NCI-H446 treated with DMSO at 0.1 percent for 48 hours (cell line): ENCODE measurements around the gene MUC5B.
"Not testable (repeated sequence)": the region's sequence is repeated elsewhere in the genome, so short reads cannot be mapped to it uniquely, and the experiment has no call there.

Experiments
- DNase-seq: peaks from one replicate; lab custom pipeline; 2025; lab: John Stamatoyannopoulos, UW

The MUC5B gene

GRCh38 chr11:1202154-1202775, 20.6 kb upstream of the MUC5B start:
- DNase-seq, result no peak

DNA sequence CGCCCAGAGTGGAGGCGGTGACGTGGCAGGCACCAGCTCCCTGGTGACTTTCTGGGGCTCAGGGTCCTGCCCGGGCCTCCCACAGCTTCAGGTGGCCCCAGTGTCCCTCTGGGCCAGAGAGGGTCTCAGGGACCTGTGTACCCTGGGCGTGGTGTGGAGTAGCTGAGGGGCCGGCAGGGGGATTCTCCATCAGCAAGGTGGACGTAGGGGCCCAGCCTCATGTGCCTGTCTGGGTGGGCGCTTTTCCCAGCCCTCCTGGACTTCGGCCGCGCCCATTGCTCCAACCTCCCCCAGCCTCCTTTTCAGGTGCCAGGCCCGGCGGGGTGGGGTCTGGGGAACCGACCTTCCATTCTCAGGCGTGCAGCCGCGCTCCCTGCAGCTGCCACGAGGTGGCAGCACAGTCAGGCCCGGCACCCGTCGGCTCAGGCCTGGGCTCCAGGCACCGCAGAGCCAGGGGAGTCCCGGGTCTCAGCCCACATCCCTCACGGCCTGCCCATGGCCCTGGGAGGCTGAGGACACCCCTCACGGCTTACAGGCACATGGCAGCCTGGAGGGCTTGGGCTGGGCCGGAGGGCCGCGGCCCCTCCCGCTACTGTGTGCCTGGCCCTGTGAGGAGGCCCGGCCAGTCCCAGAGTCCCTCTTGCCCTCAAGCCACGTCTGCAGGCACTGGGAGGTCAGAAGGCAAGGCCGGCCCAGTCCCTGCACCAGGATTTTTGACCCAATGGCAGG, 19.9 kb upstream of the MUC5B start:
- no peak for DNase-seq

GRCh38 chr11:1203505-1204271, 19.2 kb upstream of the MUC5B start:
- DNase-seq, result no peak

DNA sequence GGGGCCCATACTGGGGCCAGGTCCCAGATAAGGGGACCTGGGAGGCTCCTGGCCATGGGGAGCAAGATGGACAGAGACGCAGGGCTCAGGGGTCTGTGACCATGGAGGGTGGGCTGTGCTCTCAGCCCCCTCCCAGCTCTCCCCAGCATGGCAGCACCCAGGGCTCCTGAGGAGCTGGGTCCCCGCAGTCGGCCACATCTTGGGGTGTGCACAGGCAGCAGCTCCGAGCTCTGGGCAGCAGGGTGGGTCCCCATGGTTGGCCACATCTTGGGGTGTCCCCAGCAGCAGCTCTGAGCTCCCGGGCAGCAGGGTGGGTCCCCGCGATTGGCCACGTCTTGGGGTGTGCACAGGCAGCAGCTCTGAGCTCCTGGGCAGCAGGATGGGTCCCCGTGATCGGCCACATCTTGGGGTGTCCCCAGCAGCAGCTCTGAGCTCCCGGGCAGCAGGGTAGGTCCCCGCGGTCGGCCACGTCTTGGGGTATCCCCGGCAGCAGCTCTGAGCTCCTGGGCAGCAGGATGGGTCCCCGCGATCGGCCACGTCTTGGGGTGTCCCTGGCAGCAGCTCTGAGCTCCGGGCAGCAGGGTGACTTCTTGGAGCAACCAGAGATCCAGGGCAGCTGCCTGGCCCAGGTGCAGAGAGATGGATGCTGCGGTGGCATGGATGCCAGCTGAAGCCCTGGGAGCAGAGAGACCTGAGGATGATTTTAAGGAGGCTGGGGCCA, 18.3 kb upstream of the MUC5B start:
- DNase-seq, result no peak

GRCh38 chr11:1205121-1205986, 17.5 kb upstream of the MUC5B start:
- DNase-seq, result no peak

GRCh38 chr11:1205987-1206331, 16.9 kb upstream of the MUC5B start:
- DNase-seq, result no peak

- no peak for DNase-seq
These were observed 16.2 kb upstream of the MUC5B start for GRCh38 chr11:1206391-1207271.

DNA sequence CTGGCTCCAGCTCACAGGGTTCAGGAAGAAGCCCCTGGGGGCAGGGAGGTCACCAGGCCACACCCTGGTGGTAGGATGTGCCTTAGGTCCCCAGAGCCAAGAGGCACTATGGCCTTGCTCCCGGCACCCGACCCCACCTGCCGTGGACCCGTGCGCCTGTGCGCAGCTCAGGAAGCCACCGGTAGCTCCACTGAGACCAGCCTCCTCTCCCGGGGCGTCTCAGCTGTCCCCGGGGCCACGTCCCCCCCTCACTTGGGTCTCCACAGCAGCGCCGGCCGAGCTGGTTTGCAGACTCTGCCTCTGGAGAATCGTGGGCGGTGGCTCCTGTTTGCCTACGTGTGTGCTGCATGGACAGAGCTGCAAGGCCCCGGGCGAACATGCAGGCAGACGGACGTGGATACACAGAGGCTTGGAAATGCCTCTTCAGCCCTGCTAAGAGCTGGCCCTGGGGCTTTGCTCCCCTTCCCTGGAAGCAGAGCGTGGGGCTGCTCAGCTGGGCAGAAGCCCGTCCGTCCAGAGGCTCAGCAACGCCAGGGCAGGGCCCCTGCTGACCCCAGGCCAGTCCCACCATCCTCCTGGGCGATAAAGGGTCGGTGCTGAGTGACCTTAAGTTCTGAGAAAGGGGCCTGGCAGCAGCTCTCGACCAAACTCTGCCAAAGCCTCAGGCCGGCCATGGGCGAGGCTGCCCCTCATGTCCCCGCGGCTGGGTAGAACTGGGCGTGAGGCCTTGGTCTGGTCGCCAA, 15.3 kb upstream of the MUC5B start:
- no peak for DNase-seq

DNA sequence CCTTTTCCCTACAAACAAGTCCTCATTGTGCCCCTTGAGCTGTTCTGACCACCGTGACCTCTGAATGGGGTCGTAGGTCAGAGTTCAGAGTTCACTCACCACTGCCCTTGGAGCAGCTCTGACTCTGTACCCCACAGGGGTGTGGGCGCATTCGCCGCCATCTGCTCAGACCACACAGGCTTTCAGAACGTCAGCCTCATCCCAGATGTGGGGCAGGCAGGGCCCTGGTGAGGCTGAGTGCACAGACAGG, 14.8 kb upstream of the MUC5B start:
- no peak for DNase-seq

DNA sequence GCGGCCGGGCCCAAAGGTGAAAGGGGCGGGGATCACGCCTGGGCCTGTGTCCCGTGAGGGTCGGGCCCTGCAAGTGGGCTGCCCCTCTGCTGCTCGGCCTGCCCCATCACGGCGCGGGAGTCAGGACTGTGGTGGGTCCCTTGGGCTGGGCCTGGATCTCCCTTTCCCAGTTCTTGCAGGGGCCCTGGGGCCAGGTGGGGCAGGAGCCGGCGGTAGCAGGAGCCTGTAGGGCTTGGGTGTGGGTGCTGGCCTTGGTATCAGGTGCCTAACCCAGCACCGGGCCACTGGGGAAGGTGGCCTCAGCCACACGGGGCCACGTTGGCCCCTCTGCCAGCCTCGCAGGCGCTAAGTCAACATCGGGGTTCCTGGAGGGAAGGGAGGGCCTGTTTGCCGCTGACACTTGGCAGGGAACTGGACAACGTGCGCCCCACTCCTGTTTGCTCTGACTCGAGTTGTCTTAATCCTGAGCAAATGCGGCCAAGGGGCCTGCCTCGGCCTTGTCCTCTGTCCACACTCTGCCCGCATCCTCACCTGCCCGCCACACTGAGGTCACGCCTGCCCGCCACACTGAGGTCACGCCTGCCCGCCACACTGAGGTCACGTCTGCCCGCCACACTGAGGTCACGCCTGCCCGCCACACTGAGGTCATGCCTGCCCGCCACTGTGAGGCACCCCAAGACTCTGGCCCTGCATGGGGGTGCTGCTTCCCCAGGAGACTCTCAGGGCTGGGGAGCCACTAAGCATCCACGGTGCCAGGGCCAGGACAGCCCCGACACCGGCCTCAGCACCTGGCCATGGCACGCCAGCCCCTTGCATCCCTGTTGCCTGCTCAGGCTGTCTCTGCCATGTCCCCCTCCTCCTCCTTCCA, 14.2 kb upstream of the MUC5B start:
- DNase-seq, result no peak

DNA sequence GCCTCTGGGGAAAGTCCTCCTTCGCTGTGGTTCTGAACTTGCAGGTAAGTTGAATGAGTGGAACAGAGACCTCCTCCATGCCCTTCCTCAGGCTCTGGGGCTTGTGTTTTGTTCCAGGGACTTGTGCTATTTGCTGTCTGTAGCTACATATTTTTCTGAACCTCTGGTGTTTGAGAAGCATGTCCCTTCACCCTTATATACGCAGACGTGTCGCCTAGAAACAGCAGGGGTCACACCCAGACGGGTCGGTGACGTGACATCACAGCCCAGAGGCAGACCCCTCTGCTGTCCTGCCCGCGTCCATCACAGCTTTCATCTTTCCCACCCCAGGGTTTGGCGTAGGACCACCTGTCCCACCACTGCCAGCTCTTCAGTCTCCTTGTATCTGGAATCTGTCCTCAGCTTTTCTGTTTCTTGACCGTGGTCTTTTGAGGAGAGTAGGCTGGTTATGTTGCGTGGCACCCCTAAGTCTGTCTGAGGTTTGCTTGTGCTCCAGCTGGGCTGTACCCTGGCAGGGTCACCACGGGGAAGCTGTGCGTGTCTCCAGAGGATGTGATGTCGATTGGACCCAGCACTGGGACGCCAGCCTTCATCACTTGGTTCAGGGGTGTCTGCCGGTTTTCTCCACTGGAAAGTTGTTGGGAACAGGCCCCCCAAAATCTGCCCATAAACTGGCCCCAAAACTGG, 13.4 kb upstream of the MUC5B start:
- DNase-seq, result no peak

DNA sequence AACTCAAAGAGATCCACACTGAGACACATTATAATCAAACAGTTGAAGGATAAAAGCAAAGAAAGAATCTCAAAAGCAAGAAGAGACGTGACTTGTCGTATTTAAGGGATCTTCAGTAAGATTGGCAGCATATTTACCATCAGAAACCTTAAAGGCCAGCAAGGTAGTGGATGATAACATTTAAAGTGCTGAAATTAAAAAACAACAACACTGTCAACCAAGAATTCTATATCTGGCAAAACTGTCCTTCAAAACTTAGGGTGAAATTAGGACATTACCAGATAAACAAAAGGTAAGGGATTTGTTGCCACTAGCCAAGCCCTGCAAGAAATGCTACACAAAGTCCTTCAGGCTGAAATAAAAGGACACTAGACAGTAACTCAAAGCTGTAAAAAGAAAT, 11.0 kb upstream of the MUC5B start:
- no peak for DNase-seq

- not testable (repeated sequence) for DNase-seq
These were observed 7.0 kb upstream of the MUC5B start for GRCh38 chr11:1215826-1216225.

- no peak for DNase-seq
These were observed 5.7 kb upstream of the MUC5B start for GRCh38 chr11:1217151-1217550.

- no peak for DNase-seq
These were observed 4.5 kb upstream of the MUC5B start for GRCh38 chr11:1218256-1218787.

DNA sequence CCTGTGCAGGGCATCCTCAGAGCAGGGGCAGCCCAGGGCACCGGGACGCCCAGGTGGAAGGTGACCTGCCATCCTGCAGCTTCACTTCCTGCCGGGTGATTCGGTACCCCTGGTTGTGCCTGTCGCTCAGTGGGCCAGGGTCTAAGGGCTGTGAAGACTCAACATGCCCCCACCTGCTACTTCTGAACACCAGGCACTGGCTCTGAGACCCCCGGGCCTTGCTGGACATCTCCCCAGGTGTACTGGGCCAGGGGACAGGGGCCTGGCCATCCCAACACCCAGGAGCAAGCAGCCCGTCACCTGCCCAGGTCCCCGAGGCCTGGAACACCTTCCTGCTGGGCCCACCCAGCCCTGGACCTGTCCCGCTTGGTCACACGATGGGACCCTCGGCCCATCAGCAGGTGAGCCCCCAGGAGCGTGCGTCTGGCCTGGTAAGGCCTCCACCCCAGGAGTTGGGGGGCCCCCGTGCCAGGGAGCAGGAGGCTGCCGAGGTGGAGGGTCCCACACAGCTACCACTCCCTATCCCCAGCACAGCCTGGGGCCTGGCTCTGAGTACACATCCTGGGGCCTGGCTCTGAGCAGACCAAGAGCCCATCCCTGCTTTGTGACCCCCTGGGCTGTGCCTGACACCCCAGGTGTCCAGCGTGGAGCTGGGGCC, 3.9 kb upstream of the MUC5B start:
- DNase-seq, result no peak

- DNase-seq, result no peak
These were observed 3.4 kb upstream of the MUC5B start for GRCh38 chr11:1219446-1219833.
